MM.1S (cell line): ENCODE results near the gene TEX19.

Experiments used
- DNase-seq: peaks from one replicate; pipeline ENCODE4 v3.0.0-alpha.2; 2015
- H2AFZ ChIP-seq: fragments of 300-600 bp; sonication (generic); 2 replicates; pipeline ENCODE4 v1.6.0; 2016; ENCODE audit warnings: antibody characterized with exemption, low read length
- H3F3A ChIP-seq: fragments of 300-600 bp; sonication (generic); 2 replicates; pipeline ENCODE4 v1.6.1; 2016; ENCODE audit warnings: mild to moderate bottlenecking, antibody characterized with exemption, low read length, moderate library complexity, mixed read lengths; ENCODE audit not compliant: insufficient read depth
- H3K27ac ChIP-seq: fragments of 300-600 bp; sonication (generic); 2 replicates; pipeline ENCODE4 v1.5.1; 2016; ENCODE audit warnings: mild to moderate bottlenecking, low read length
- H3K27me3 ChIP-seq: fragments of 300-600 bp; sonication (generic); replicated peaks from 2 replicates; pipeline ENCODE4 v1.6.0; 2016; ENCODE audit warnings: low read length; ENCODE audit not compliant: insufficient read depth
- H3K36me3 ChIP-seq: fragments of 300-600 bp; sonication (generic); replicated peaks from 2 replicates; pipeline ENCODE4 v1.6.1; 2016; ENCODE audit warnings: mild to moderate bottlenecking, low read length, mixed read lengths; ENCODE audit not compliant: insufficient read depth
- H3K4me1 ChIP-seq: fragments of 300-600 bp; sonication (generic); 2 replicates; pipeline ENCODE4 v1.6.1; 2016; ENCODE audit warnings: low read length, mixed read lengths
- H3K4me2 ChIP-seq: fragments of 300-600 bp; sonication (generic); 2 replicates; pipeline ENCODE4 v1.6.0; 2016; ENCODE audit warnings: low read depth, low read length
- H3K4me3 ChIP-seq: fragments of 300-600 bp; sonication (generic); 2 replicates; pipeline ENCODE4 v1.5.1; 2016; ENCODE audit warnings: low read length, mixed read lengths
- H3K79me2 ChIP-seq: fragments of 300-600 bp; sonication (generic); 2 replicates; pipeline ENCODE4 v1.6.1; 2016; ENCODE audit warnings: mixed run types, low read length, mixed read lengths
- H3K9ac ChIP-seq: fragments of 300-600 bp; sonication (generic); 2 replicates; pipeline ENCODE4 v1.6.1; 2016; ENCODE audit warnings: low read length, mixed read lengths
- H3K9me2 ChIP-seq: fragments of 300-600 bp; sonication (generic); replicated peaks from 2 replicates; pipeline ENCODE4 v1.6.1; 2016; ENCODE audit warnings: mild to moderate bottlenecking, low read length, mixed read lengths; ENCODE audit not compliant: insufficient read depth
- H3K9me3 ChIP-seq: fragments of 300-600 bp; sonication (generic); replicated peaks from 2 replicates; pipeline ENCODE4 v1.6.1; 2016; ENCODE audit warnings: mild to moderate bottlenecking, low read length, mixed read lengths; ENCODE audit not compliant: insufficient read depth
- H4K20me1 ChIP-seq: fragments of 300-600 bp; sonication (generic); 2 replicates; pipeline ENCODE4 v1.6.1; 2016; ENCODE audit warnings: mild to moderate bottlenecking, low read length, moderate library complexity, mixed read lengths; ENCODE audit not compliant: insufficient read depth
- CTCF ChIP-seq: fragments of 300-600 bp; sonication (generic); IDR thresholded peaks from 2 replicates; pipeline ENCODE4 v1.5.1; 2016; ENCODE audit warnings: antibody characterized with exemption, low read length, mixed read lengths
- EZH2 ChIP-seq: fragments of 300-600 bp; sonication (generic); optimal IDR thresholded peaks from 2 replicates; pipeline ENCODE3; 2017; ENCODE audit warnings: low read depth, mild to moderate bottlenecking, antibody characterized with exemption, low read length, mixed read lengths
- EZH2phosphoT487 ChIP-seq: fragments of 300-600 bp; sonication (generic); IDR thresholded peaks from 2 replicates; pipeline ENCODE4 v1.6.1; 2018; ENCODE audit warnings: antibody characterized with exemption, low read length

TEX19 gene

GRCh38 chr17:82391496-82392066 lies 32.5 kb downstream of the TEX19 start:
- Histone ChIP-seq H2AFZ (no peak overlapping the region), H3K27me3 (no peaks in the 10 kb centered on the region), H3K4me2 (no peak overlapping the region), H3K9me2 (no peaks in the 10 kb centered on the region), H3K36me3 (no peaks in the 10 kb centered on the region), H3K79me2 (no peaks in the 10 kb centered on the region), H3K4me3 (no peak overlapping the region), H3F3A (no peaks in the 10 kb centered on the region), H3K4me1 (no peaks in the 10 kb centered on the region), H3K27ac (no peak overlapping the region), H3K9ac (no peak overlapping the region), H4K20me1 (no peaks in the 10 kb centered on the region), H3K9me3 (no peaks in the 10 kb centered on the region)
- no peak for DNase-seq
- TF ChIP-seq CTCF (no peak), EZH2phosphoT487 (no peak), EZH2 (no peak)

DNA sequence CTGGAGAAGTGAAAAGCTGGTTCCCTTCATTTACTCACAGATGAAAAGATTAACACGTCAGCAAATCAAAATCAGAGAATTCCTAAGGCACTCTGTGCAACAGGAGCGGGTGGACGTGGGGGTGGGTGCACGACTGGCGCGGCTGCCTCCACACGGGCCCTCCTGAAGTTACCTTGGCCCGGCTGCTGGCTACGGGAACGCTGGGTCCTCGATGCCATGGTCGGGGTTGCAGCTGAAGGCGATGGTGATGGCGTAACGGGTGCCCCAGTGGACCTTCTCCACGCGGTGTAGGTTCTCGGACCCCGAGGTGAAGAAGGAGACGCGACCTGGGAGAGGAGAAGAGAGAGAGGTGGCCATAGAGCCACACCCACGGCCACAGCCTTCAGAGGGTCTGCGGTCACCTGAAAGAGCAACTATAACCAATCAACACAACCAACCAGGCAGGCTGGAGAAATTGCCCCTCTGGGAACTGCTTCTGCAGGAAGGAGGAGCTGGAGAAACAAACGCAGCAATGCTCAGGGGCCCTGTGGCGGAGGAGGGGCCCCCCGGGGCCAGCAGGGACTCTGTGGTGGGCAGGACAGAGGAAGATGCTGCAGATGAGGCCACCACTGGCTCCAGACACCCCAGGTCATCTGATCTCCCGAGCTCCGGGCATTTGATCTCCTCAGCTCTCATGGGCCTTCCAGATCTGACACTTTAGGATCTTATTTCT lies 33.3 kb downstream of the TEX19 start:
- Histone ChIP-seq H4K20me1 (no peaks in the 10 kb centered on the region), H3K36me3 (no peaks in the 10 kb centered on the region), H3K79me2 (no peaks in the 10 kb centered on the region), H2AFZ (no peak overlapping the region), H3K4me2 (no peak overlapping the region), H3K9ac (no peak overlapping the region), H3K9me3 (no peaks in the 10 kb centered on the region), H3F3A (no peaks in the 10 kb centered on the region), H3K4me1 (no peaks in the 10 kb centered on the region), H3K9me2 (no peaks in the 10 kb centered on the region), H3K27me3 (no peaks in the 10 kb centered on the region), H3K4me3 (no peak overlapping the region), H3K27ac (no peak overlapping the region)
- TF ChIP-seq CTCF, result no peak
- no peak for DNase-seq

DNA sequence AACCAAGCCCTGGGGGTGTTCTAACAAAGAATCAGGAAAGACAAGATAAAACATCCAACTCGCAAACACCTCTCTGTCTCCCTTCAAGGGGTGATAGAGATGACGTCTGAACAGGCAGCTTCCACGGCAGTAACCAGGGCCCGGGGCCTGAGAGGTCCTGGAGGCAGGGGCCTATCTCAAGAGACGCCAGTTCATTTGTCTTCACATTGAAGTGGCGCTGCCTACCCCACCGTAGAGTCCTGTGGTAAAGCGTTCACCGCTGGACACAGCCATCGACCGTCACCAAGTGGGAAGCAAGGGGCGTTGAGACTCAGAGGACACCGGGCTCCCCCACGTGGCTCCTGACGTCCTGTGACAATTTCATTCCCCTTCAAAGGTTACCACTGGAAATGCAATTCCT lies 33.9 kb downstream of the TEX19 start:
- H3K79me2 ChIP-seq, result no peaks in the 10 kb centered on the region
- no peak overlapping the region for H3K4me2 ChIP-seq
- H3F3A ChIP-seq, result no peaks in the 10 kb centered on the region
- DNase-seq, result no peak
- no peak overlapping the region for H3K9ac ChIP-seq
- H3K9me2 ChIP-seq, result no peaks in the 10 kb centered on the region
- H2AFZ ChIP-seq, result no peak overlapping the region
- no peak for TF ChIP-seq CTCF
- TF ChIP-seq EZH2phosphoT487, result no peak
- TF ChIP-seq EZH2, result no peak
- H3K4me3 ChIP-seq, result no peak overlapping the region
- H4K20me1 ChIP-seq, result no peaks in the 10 kb centered on the region
- no peaks in the 10 kb centered on the region for H3K4me1 ChIP-seq
- no peaks in the 10 kb centered on the region for H3K9me3 ChIP-seq
- H3K36me3 ChIP-seq, result no peaks in the 10 kb centered on the region
- H3K27me3 ChIP-seq, result no peaks in the 10 kb centered on the region
- H3K27ac ChIP-seq, result no peak overlapping the region
